SK-N-SH treated with all-trans-retinoic acid at 6 μM for 48 hours (cell line): Measurements from ENCODE around the gene WTAP.

ENCODE experiments used
- ATAC-seq: fragments of 200-7000 bp; cut with Tn5 transposase; 3 replicates; pipeline ENCODE4 v1.9.1; 2020; ENCODE audit warnings: mild to moderate bottlenecking, moderate library complexity
- ARNTL ChIP-seq: fragments of 450-650 bp; formaldehyde crosslinking; IDR thresholded peaks from 2 replicates; pipeline ENCODE4 v1.5.0; 2020; ENCODE audit warnings: low read depth, mild to moderate bottlenecking, moderate library complexity, borderline replicate concordance
- GLIS3 ChIP-seq: fragments of 250-450 bp; sonication (Bioruptor Pico); IDR thresholded peaks from 2 replicates; pipeline ENCODE4 v1.5.0; 2020; ENCODE audit warnings: mild to moderate bottlenecking, moderate library complexity
- ISL1 ChIP-seq: fragments of 250-450 bp; sonication (Bioruptor Pico); IDR thresholded peaks from 2 replicates; pipeline ENCODE4 v2.1.2; 2022; ENCODE audit warnings: mild to moderate bottlenecking, moderate library complexity
- OSR1 ChIP-seq: fragments of 250-450 bp; sonication (Bioruptor Pico); IDR thresholded peaks from 2 replicates; pipeline ENCODE4 v1.8.0; 2022; ENCODE audit warnings: moderate library complexity, mild to moderate bottlenecking, inconsistent platforms
- PPARA ChIP-seq: fragments of 250-450 bp; sonication (Bioruptor Pico); IDR thresholded peaks from 2 replicates; pipeline ENCODE4 v1.5.0; 2020; ENCODE audit warnings: mild to moderate bottlenecking, borderline replicate concordance
- SNAI2 ChIP-seq: fragments of 250-450 bp; sonication (Bioruptor Pico); IDR thresholded peaks from 2 replicates; pipeline ENCODE4 v1.5.0; 2020; ENCODE audit warnings: mild to moderate bottlenecking, moderate library complexity
- TOX ChIP-seq: fragments of 250-450 bp; sonication (Bioruptor Pico); IDR thresholded peaks from 2 replicates; pipeline ENCODE4 v1.8.0; 2021; ENCODE audit warnings: mild to moderate bottlenecking, moderate library complexity, borderline replicate concordance
- ZC3H10 ChIP-seq: fragments of 250-450 bp; sonication (Bioruptor Pico); IDR thresholded peaks from 2 replicates; pipeline ENCODE4 v1.5.1; 2021; ENCODE audit warnings: mild to moderate bottlenecking, moderate library complexity
- ZFP3 ChIP-seq: fragments of 250-450 bp; sonication (Bioruptor Pico); IDR thresholded peaks from 2 replicates; pipeline ENCODE4 v1.5.0; 2020; ENCODE audit warnings: mild to moderate bottlenecking, moderate library complexity
- ZFP30 ChIP-seq: fragments of 450-650 bp; formaldehyde crosslinking; IDR thresholded peaks from 2 replicates; pipeline ENCODE4 v1.5.0; 2022; ENCODE audit warnings: mild to moderate bottlenecking, moderate library complexity
- TF ChIP-seq, protein P1 (sequence below): fragments of 250-450 bp; sonication (Bioruptor Pico); IDR thresholded peaks from 2 replicates; pipeline ENCODE4 v1.8.0; 2020; ENCODE audit warnings: mild to moderate bottlenecking, moderate library complexity, borderline replicate concordance
- TF ChIP-seq, protein P2 (sequence below): fragments of 250-450 bp; sonication (Bioruptor Pico); IDR thresholded peaks from 2 replicates; pipeline ENCODE4 v1.5.1; 2021; ENCODE audit warnings: mild to moderate bottlenecking, moderate library complexity
- TF ChIP-seq, protein P3 (sequence below): fragments of 250-450 bp; sonication (Bioruptor Pico); IDR thresholded peaks from 2 replicates; pipeline ENCODE4 v1.8.0; 2021; ENCODE audit warnings: low read depth, mild to moderate bottlenecking, moderate library complexity, borderline replicate concordance
- TF ChIP-seq, protein P4 (sequence below): fragments of 250-450 bp; sonication (Bioruptor Pico); IDR thresholded peaks from 2 replicates; pipeline ENCODE4 v1.5.0; 2020; ENCODE audit warnings: mild to moderate bottlenecking, moderate library complexity
- TF ChIP-seq, protein P5 (sequence below): fragments of 250-450 bp; sonication (Bioruptor Pico); IDR thresholded peaks from 2 replicates; pipeline ENCODE4 v1.5.1; 2020; ENCODE audit warnings: low read depth, mild to moderate bottlenecking, moderate library complexity

WTAP gene

DNA sequence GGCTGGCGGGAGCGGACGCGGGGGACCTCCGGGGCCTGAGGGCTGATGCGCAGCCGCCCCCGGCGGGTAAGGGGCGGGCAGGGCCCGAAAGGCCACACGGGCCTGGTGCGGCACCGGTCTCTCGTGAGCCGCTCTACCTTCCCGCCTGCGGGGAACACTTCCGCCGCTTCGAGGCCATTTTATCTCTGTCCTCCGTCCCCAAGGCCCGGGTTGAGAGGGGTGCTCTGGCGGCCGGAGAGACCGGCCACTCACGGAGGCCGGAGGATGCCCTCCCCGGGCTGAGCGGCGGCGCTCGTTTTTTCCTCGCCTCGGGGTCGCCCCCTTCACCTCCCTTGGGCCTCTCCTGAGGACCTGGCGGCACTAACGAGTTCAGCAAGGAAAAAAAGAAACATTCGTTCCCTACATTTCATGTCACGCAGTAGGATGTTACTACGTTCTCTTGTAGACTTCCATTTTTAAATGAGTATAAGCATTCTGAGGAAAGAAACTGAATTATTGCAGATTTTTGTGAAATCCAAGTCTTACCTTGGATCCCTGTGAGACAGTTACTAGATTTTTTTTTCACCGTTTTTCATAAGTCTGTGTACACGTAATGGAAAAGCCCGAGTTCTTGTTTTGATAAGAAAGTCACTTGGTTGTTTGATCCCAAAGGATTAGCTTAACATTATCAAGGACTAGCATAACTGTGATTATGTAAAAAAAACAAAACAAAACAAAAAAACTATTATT is 575 bp downstream of the WTAP start (continued):
- TF ChIP-seq, protein P1, sequence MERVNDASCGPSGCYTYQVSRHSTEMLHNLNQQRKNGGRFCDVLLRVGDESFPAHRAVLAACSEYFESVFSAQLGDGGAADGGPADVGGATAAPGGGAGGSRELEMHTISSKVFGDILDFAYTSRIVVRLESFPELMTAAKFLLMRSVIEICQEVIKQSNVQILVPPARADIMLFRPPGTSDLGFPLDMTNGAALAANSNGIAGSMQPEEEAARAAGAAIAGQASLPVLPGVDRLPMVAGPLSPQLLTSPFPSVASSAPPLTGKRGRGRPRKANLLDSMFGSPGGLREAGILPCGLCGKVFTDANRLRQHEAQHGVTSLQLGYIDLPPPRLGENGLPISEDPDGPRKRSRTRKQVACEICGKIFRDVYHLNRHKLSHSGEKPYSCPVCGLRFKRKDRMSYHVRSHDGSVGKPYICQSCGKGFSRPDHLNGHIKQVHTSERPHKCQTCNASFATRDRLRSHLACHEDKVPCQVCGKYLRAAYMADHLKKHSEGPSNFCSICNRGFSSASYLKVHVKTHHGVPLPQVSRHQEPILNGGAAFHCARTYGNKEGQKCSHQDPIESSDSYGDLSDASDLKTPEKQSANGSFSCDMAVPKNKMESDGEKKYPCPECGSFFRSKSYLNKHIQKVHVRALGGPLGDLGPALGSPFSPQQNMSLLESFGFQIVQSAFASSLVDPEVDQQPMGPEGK (CRISPR knock-in tag), result no peak
- TF ChIP-seq ZFP30 (CRISPR knock-in tag) (no peak), TOX (CRISPR knock-in tag) (no peak), ISL1 (CRISPR knock-in tag) (no peak)
- TF ChIP-seq, protein P2, sequence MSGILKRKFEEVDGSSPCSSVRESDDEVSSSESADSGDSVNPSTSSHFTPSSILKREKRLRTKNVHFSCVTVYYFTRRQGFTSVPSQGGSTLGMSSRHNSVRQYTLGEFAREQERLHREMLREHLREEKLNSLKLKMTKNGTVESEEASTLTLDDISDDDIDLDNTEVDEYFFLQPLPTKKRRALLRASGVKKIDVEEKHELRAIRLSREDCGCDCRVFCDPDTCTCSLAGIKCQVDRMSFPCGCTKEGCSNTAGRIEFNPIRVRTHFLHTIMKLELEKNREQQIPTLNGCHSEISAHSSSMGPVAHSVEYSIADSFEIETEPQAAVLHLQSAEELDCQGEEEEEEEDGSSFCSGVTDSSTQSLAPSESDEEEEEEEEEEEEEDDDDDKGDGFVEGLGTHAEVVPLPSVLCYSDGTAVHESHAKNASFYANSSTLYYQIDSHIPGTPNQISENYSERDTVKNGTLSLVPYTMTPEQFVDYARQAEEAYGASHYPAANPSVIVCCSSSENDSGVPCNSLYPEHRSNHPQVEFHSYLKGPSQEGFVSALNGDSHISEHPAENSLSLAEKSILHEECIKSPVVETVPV, result no peak
- TF ChIP-seq, protein P3, sequence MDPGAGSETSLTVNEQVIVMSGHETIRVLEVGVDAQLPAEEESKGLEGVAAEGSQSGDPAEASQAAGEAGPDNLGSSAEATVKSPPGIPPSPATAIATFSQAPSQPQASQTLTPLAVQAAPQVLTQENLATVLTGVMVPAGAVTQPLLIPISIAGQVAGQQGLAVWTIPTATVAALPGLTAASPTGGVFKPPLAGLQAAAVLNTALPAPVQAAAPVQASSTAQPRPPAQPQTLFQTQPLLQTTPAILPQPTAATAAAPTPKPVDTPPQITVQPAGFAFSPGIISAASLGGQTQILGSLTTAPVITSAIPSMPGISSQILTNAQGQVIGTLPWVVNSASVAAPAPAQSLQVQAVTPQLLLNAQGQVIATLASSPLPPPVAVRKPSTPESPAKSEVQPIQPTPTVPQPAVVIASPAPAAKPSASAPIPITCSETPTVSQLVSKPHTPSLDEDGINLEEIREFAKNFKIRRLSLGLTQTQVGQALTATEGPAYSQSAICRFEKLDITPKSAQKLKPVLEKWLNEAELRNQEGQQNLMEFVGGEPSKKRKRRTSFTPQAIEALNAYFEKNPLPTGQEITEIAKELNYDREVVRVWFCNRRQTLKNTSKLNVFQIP, result no peak

DNA sequence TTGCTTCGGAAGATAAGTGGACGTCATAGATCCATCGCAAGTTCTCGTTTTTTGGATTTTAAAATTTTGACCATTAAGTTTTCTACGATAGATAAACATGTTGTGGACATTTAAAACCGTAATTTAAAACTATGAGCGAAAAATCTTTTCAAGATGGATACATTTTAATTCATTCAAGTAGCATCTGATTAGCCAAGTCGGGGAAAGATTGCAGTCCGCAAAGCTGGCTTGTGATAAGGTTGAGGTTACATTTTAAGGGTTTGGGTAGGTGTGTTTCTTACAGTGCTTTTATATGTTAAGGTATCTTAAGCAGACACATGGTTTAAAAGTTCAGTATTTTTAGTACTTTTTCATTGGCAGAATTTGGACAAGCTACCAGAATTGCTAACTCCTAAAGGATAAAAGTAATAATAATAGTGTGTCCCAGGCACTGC is 1.2 kb downstream of the WTAP start:
- TF ChIP-seq ZFP3 (no peak), ZFP30 (CRISPR knock-in tag) (no peak), PPARA (no peak), ZC3H10 (CRISPR knock-in tag) (no peak), OSR1 (no peak), GLIS3 (CRISPR knock-in tag) (no peak), ARNTL (CRISPR knock-in tag) (no peak), ISL1 (CRISPR knock-in tag) (no peak)
- TF ChIP-seq, protein P4, sequence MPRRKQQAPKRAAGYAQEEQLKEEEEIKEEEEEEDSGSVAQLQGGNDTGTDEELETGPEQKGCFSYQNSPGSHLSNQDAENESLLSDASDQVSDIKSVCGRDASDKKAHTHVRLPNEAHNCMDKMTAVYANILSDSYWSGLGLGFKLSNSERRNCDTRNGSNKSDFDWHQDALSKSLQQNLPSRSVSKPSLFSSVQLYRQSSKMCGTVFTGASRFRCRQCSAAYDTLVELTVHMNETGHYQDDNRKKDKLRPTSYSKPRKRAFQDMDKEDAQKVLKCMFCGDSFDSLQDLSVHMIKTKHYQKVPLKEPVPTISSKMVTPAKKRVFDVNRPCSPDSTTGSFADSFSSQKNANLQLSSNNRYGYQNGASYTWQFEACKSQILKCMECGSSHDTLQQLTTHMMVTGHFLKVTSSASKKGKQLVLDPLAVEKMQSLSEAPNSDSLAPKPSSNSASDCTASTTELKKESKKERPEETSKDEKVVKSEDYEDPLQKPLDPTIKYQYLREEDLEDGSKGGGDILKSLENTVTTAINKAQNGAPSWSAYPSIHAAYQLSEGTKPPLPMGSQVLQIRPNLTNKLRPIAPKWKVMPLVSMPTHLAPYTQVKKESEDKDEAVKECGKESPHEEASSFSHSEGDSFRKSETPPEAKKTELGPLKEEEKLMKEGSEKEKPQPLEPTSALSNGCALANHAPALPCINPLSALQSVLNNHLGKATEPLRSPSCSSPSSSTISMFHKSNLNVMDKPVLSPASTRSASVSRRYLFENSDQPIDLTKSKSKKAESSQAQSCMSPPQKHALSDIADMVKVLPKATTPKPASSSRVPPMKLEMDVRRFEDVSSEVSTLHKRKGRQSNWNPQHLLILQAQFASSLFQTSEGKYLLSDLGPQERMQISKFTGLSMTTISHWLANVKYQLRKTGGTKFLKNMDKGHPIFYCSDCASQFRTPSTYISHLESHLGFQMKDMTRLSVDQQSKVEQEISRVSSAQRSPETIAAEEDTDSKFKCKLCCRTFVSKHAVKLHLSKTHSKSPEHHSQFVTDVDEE (CRISPR knock-in tag), result no peak
- TF ChIP-seq, protein P3, result no peak
- TF ChIP-seq, protein P5, sequence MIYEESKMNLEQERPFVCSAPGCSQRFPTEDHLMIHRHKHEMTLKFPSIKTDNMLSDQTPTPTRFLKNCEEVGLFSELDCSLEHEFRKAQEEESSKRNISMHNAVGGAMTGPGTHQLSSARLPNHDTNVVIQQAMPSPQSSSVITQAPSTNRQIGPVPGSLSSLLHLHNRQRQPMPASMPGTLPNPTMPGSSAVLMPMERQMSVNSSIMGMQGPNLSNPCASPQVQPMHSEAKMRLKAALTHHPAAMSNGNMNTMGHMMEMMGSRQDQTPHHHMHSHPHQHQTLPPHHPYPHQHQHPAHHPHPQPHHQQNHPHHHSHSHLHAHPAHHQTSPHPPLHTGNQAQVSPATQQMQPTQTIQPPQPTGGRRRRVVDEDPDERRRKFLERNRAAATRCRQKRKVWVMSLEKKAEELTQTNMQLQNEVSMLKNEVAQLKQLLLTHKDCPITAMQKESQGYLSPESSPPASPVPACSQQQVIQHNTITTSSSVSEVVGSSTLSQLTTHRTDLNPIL (CRISPR knock-in tag), result no peak
- TF ChIP-seq, protein P2, result no peak
- no peak for ATAC-seq

DNA sequence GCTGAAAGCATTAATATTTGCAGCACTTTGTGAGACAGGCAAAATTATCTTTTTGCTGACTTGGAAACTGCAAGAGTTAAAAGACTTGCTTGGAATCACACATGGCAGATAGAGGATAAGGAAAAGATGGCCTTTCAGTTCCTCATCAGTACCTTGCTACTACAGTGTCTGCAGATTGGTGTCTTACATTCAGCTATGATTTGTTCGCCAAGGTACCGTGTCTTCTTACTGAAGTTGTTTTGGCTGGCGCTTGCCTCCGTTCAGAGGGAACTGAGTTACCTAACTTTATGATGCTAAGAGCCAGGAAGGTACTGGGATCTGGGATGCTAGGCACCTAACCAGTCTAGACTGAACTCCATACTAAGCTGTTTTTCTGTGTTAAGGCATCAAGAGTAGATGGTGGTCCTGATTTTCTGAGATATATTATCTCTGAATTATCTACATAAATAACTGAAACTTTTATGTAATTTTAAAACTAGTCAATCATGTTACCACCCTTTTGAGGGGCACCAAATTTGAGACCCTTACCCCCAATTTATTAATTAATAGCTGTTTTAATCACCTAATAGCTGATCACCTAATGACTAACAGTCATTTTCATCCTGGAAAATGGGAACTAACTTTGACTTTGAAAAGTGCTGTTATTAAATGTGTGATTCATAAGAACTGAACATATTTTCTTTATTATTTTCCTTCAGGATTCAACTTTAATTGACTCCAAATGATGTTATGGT is 2.5 kb downstream of the WTAP start:
- no peak for ATAC-seq

More for the DNA sequence above, 2.5 kb downstream of the WTAP start:
- TF ChIP-seq, protein P3, result no peak
- TF ChIP-seq SNAI2 (CRISPR knock-in tag), result no peak
